AG09309 (cell line): ENCODE data around the gene WNT11.

Experiments used
- DNase-seq: peaks from one replicate; pipeline ENCODE4 v3.0.0-alpha.2; 2010; ENCODE audit warnings: low read depth
- H3K4me3 ChIP-seq: 2 replicates; pipeline ENCODE4 v1.5.1; 2011; ENCODE audit warnings: mild to moderate bottlenecking, low read depth, low read length, moderate library complexity; ENCODE audit not compliant: control insufficient read depth
- CTCF ChIP-seq: IDR thresholded peaks from 2 replicates; pipeline ENCODE4 v1.5.1; 2011; ENCODE audit warnings: mild to moderate bottlenecking, low read depth, low read length, inconsistent platforms; ENCODE audit not compliant: insufficient read depth, control insufficient read depth; ENCODE audit errors: missing control alignments

The WNT11 gene

GRCh38 chr11:76152086-76152681 lies 54.1 kb downstream of the WNT11 start:
- peak overlapping the region; percentile 24 for H3K4me3 ChIP-seq
- peak; percentile 17 for DNase-seq

GRCh38 chr11:76151556-76152085 lies 54.7 kb downstream of the WNT11 start:
- no peak for TF ChIP-seq CTCF
- DNase-seq, result no peak
- H3K4me3 ChIP-seq, result no peak overlapping the region

More at GRCh38 chr11:76152086-76152681, 54.1 kb downstream of the WNT11 start:
- peak; percentile 95 for TF ChIP-seq CTCF

- no peak for DNase-seq
- TF ChIP-seq CTCF, result no peak
- H3K4me3 ChIP-seq, result no peak overlapping the region
Measured at GRCh38 chr11:76150141-76150540, 56.2 kb downstream of the WNT11 start.

GRCh38 chr11:76149713-76150112 lies 56.6 kb downstream of the WNT11 start:
- no peak for TF ChIP-seq CTCF
- no peak overlapping the region for H3K4me3 ChIP-seq
- no peak for DNase-seq

GRCh38 chr11:76148941-76149613 lies 57.2 kb downstream of the WNT11 start:
- DNase-seq, result no peak
- no peak overlapping the region for H3K4me3 ChIP-seq
- TF ChIP-seq CTCF, result no peak

GRCh38 chr11:76148231-76148630 lies 58.1 kb downstream of the WNT11 start:
- no peak for DNase-seq
- TF ChIP-seq CTCF, result no peak
- H3K4me3 ChIP-seq, result no peak overlapping the region
